Activated CD4-positive, alpha-beta memory T cell treated with anti-CD3 and anti-CD28 coated beads, Interleukin-2, amount 10 ng/mL, durations not matched to agents 7 days and 5 days (primary cell): ENCODE measurements around the gene A4GALT. TPM values are rescaled to one million over a fixed set of nuclear protein-coding genes. Genes with fewer than 3 reads are reported as not detected.
A peak's percentile ranks its signal among the peaks of the same experiment; 100 is the strongest.

ENCODE experiments used
- CTCF ChIA-PET: fragments of 350-600 bp; sonication (Branson Sonifier 250); formaldehyde crosslinking; loops from one replicate; lab custom pipeline; 2021; ENCODE audit warnings: antibody characterized with exemption, inconsistent platforms; lab: Charles Lee
- POLR2A ChIA-PET: fragments of 350-600 bp; sonication (Branson Sonifier 250); formaldehyde crosslinking; loops from one replicate; lab custom pipeline; 2021; ENCODE audit warnings: antibody characterized with exemption; lab: Charles Lee
- DNase-seq: peaks from one replicate; pipeline ENCODE4 v3.0.0-alpha.2; 2020
- H3K27ac Mint-ChIP-seq: one replicate; pipeline ENCODE4 v1.8.0; 2021; ENCODE audit warnings: mild to moderate bottlenecking, mixed read lengths
- H3K27me3 Mint-ChIP-seq: one replicate; pipeline ENCODE4 v1.8.0; 2021; ENCODE audit warnings: mixed read lengths
- H3K36me3 Mint-ChIP-seq: one replicate; pipeline ENCODE4 v1.8.0; 2021; ENCODE audit warnings: low read depth, mixed read lengths
- H3K4me1 Mint-ChIP-seq: one replicate; pipeline ENCODE4 v1.8.0; 2021; ENCODE audit warnings: mixed read lengths
- H3K4me3 Mint-ChIP-seq: one replicate; pipeline ENCODE4 v1.8.0; 2021; ENCODE audit warnings: mild to moderate bottlenecking, mixed read lengths
- H3K9me3 Mint-ChIP-seq: one replicate; pipeline ENCODE4 v1.8.0; 2021; ENCODE audit warnings: mixed read lengths
- total RNA-seq, 2 experiments: library from RNA; stranded (reverse); gene quantifications; one replicate each; pipeline ENCODE4 v1.2.3, GENCODE V29; 2021

The A4GALT gene
- total RNA-seq, 2 experiments from 2014 or later: 0.58 to 0.63 TPM

- Mint-ChIP-seq H3K9me3 (no peaks in the 10 kb centered on the region), H3K36me3 (no peaks in the 10 kb centered on the region), H3K27ac (no peak overlapping the region), H3K4me1 (no peaks in the 10 kb centered on the region), H3K27me3 (no peaks in the 10 kb centered on the region), H3K4me3 (no peak overlapping the region)
- DNase-seq: no peak
- ChIA-PET POLR2A (interaction anchor here (1.1 kb wide), 1 partner anchor 41 kb away, joined by 3 read pairs; no protein-coding TSS in a partner anchor), CTCF (no interaction called here)
Measured at GRCh38 chr22:42656578-42656977, 64.1 kb downstream of the A4GALT start.

- ChIA-PET POLR2A (interaction anchor here (1.1 to 1.5 kb wide), 3 partner anchors 9 to 41 kb away, joined by 3 read pairs; partner anchors contain the start of gene POLDIP3), CTCF (interaction anchor here (0.6 kb wide), 1 partner anchor 207 kb away, joined by 4 read pairs; no protein-coding TSS in a partner anchor)
- no peaks in the 10 kb centered on the region for H3K27me3 Mint-ChIP-seq
- H3K4me1 Mint-ChIP-seq: no peaks in the 10 kb centered on the region
- no peaks in the 10 kb centered on the region for H3K36me3 Mint-ChIP-seq
- no peaks in the 10 kb centered on the region for H3K9me3 Mint-ChIP-seq
- H3K27ac Mint-ChIP-seq: no peak overlapping the region
- DNase-seq: no peak
- no peak overlapping the region for H3K4me3 Mint-ChIP-seq
Measured at GRCh38 chr22:42655693-42656092, 65.0 kb downstream of the A4GALT start.

GRCh38 chr22:42654436-42655073 is 66.1 kb downstream of the A4GALT start:
- ChIA-PET CTCF (interaction anchor here (1.2 kb wide), 1 partner anchor 33 kb away, joined by 4 read pairs; no protein-coding TSS in a partner anchor), POLR2A (interaction anchor here (0.8 kb wide), 1 partner anchor 14 kb away, joined by 3 read pairs; no protein-coding TSS in a partner anchor)
- Mint-ChIP-seq H3K4me3 (no peak overlapping the region), H3K4me1 (peaks cover 2% of the 10 kb centered on the region), H3K27me3 (no peaks in the 10 kb centered on the region), H3K36me3 (no peaks in the 10 kb centered on the region), H3K27ac (no peak overlapping the region), H3K9me3 (no peaks in the 10 kb centered on the region)
- no peak for DNase-seq

DNA sequence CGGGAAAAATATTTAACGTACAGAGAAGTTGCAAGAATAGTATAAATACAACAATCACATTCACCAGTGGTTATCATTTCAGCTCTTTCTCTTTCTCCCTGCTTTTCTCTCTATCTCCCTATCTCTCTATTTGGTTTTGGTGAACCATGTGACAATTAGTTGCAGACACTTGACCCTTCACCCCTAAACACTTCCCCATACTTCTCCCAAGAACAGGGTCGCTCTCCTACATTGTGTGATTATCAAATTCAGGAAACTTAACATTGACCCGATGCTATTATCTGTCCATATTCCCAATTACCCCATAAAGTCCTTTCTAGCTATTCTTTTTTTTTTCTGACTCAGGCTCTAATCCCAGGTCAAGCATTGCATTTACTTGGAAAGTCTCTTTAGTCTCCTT is 66.7 kb downstream of the A4GALT start:
- Mint-ChIP-seq H3K27me3 (no peaks in the 10 kb centered on the region), H3K9me3 (no peaks in the 10 kb centered on the region), H3K4me3 (no peak overlapping the region), H3K36me3 (no peaks in the 10 kb centered on the region), H3K27ac (no peak overlapping the region), H3K4me1 (peaks cover 2% of the 10 kb centered on the region)
- POLR2A ChIA-PET: interaction anchor here (0.8 to 2.3 kb wide), 2 partner anchors 13 to 39 kb away, joined by 3 to 12 read pairs; partner anchors contain the start of gene POLDIP3
- no peak for DNase-seq
- CTCF ChIA-PET: interaction anchor here (1.2 kb wide), 1 partner anchor 33 kb away, joined by 4 read pairs; no protein-coding TSS in a partner anchor

- Mint-ChIP-seq H3K4me1 (peaks cover 20% of the 10 kb centered on the region), H3K36me3 (peaks cover 3% of the 10 kb centered on the region), H3K4me3 (no peak overlapping the region), H3K9me3 (no peaks in the 10 kb centered on the region), H3K27me3 (no peaks in the 10 kb centered on the region), H3K27ac (no peak overlapping the region)
- CTCF ChIA-PET: no interaction called here
- POLR2A ChIA-PET: interaction anchor here (1.5 to 5.8 kb wide), 2 partner anchors 9 to 36 kb away, joined by 3 to 79 read pairs; partner anchors contain the start of gene POLDIP3
- no peak for DNase-seq
Measured at GRCh38 chr22:42651134-42651533, 69.5 kb downstream of the A4GALT start.

GRCh38 chr22:42649246-42650099 is 71.2 kb downstream of the A4GALT start, which contains the start of gene CYB5R3:
CYB5R3 (minus strand) TSS chr22:42649392; CDS start chr22:42649315, 77 bp downstream.
- CTCF ChIA-PET: interaction anchor here (0.6 to 1.8 kb wide), 3 partner anchors 11 to 407 kb away, joined by 3 to 6 read pairs (median 3); no protein-coding TSS in a partner anchor
- peaks cover 3% of the 10 kb centered on the region for H3K36me3 Mint-ChIP-seq
- DNase-seq: peak; percentile 81
- H3K9me3 Mint-ChIP-seq: no peaks in the 10 kb centered on the region
- peaks cover 29% of the 10 kb centered on the region for H3K4me1 Mint-ChIP-seq
- H3K27ac Mint-ChIP-seq: peak within 1 kb of the TSS; percentile 99
- no peaks in the 10 kb centered on the region for H3K27me3 Mint-ChIP-seq
- POLR2A ChIA-PET: interaction anchor here (0.8 to 5.8 kb wide), 10 partner anchors 11 to 503 kb away, joined by 3 to 79 read pairs (median 4); partner anchors contain the start of gene POLDIP3
- H3K4me3 Mint-ChIP-seq: peak within 1 kb of the TSS; percentile 100

GRCh38 chr22:42648368-42649245 is 72.1 kb downstream of the A4GALT start:
- CTCF ChIA-PET: interaction anchor here (0.6 to 1.8 kb wide), 3 partner anchors 12 to 408 kb away, joined by 3 to 6 read pairs (median 3); no protein-coding TSS in a partner anchor

GRCh38 chr22:42648017-42648367 is 72.7 kb downstream of the A4GALT start:
- Mint-ChIP-seq H3K4me1 (peaks cover 29% of the 10 kb centered on the region), H3K27ac (peak overlapping the region; percentile 99), H3K4me3 (peak overlapping the region; percentile 100), H3K27me3 (no peaks in the 10 kb centered on the region), H3K9me3 (no peaks in the 10 kb centered on the region), H3K36me3 (peaks cover 3% of the 10 kb centered on the region)
- CTCF ChIA-PET: no interaction called here
- no peak for DNase-seq
- POLR2A ChIA-PET: interaction anchor here (1.5 to 5.8 kb wide), 2 partner anchors 30 to 33 kb away, joined by 4 to 79 read pairs; partner anchors contain the start of gene POLDIP3

More at GRCh38 chr22:42648368-42649245, 72.1 kb downstream of the A4GALT start:
- Mint-ChIP-seq H3K36me3 (peaks cover 3% of the 10 kb centered on the region), H3K4me1 (peaks cover 29% of the 10 kb centered on the region), H3K27me3 (no peaks in the 10 kb centered on the region), H3K27ac (peak overlapping the region; percentile 99), H3K9me3 (no peaks in the 10 kb centered on the region), H3K4me3 (peak overlapping the region; percentile 100)
- peak; percentile 52 for DNase-seq
- POLR2A ChIA-PET: interaction anchor here (0.8 to 5.8 kb wide), 9 partner anchors 10 to 503 kb away, joined by 3 to 79 read pairs (median 4); partner anchors contain the start of gene POLDIP3

DNA sequence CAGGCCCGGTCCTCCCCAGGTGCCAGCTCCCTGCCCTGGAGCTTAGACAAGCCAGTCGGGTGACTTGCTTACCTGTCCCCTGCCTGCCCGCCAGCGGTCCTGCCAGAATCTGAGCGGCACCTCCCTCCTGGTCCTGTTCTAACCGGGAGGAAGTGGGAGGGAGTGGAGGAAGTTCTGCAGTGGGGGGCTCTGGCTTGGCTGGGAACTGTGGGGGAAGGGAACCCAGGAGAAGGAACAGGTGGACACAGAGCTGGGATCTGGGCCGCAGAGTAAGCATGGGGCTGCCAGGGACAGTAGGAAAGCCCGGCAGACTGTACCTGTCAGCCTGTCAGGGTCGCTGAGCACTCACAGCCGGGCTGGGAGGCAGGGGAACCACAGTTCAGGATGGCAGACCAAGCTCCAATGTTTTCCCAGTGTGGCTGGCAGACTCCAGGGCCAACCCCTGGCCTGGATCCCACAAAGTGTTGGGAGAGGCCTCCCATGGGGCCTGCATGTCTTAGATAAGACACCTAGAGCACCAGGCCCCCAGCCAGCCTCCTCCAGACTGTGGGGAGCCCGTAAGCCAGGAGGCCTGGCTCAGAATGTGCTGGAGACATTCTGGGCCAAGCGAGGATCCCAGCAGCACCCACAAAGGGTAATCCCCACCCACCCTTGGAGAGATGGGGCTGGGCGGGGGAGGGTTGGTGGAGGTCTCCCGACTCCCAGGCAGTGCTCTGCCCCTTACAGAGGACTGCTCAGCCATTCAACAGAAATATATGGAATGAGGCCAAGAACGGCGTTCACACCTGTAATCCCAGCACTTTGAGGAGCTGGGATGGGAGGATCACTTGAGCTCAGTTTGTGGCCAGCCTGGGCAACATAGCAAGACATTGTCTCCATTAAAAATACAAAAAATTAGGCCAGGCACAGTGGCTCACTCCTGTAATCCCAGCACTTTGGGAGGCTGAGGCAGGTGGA is 73.8 kb downstream of the A4GALT start:
- Mint-ChIP-seq H3K9me3 (no peaks in the 10 kb centered on the region), H3K27me3 (no peaks in the 10 kb centered on the region), H3K4me1 (peaks cover 29% of the 10 kb centered on the region), H3K4me3 (no peak overlapping the region), H3K27ac (no peak overlapping the region), H3K36me3 (peaks cover 3% of the 10 kb centered on the region)
- DNase-seq: no peak
- CTCF ChIA-PET: no interaction called here
- POLR2A ChIA-PET: interaction anchor here (0.6 to 5.8 kb wide), 4 partner anchors 9 to 210 kb away, joined by 3 to 79 read pairs (median 3); partner anchors contain the start of genes ARFGAP3 and POLDIP3

- H3K36me3 Mint-ChIP-seq: peaks cover 3% of the 10 kb centered on the region
- no peaks in the 10 kb centered on the region for H3K9me3 Mint-ChIP-seq
- no peak overlapping the region for H3K27ac Mint-ChIP-seq
- DNase-seq: no peak
- POLR2A ChIA-PET: interaction anchor here (0.6 to 5.8 kb wide), 4 partner anchors 9 to 211 kb away, joined by 3 to 79 read pairs (median 3); partner anchors contain the start of genes ARFGAP3 and POLDIP3
- peaks cover 29% of the 10 kb centered on the region for H3K4me1 Mint-ChIP-seq
- H3K4me3 Mint-ChIP-seq: no peak overlapping the region
- CTCF ChIA-PET: no interaction called here
- no peaks in the 10 kb centered on the region for H3K27me3 Mint-ChIP-seq
Measured at GRCh38 chr22:42645938-42646568, 74.6 kb downstream of the A4GALT start.
